MG63 (cell line): ENCODE data around the gene KIF1B. TPM values are rescaled to one million over a fixed set of nuclear protein-coding genes. Genes with fewer than 3 reads are reported as not detected.

ENCODE experiments used
- DNase-seq: peaks from one replicate; pipeline ENCODE4 v3.0.0-alpha.2; 2020
- H3K27me3 ChIP-seq: fragments of 250-450 bp; sonication (Bioruptor Pico); 2 replicates; pipeline ENCODE4 v1.5.1; 2020; ENCODE audit warnings: mild to moderate bottlenecking, moderate library complexity
- H3K36me3 ChIP-seq: fragments of 250-450 bp; sonication (Bioruptor Pico); 2 replicates; pipeline ENCODE4 v1.5.1; 2020; ENCODE audit warnings: mild to moderate bottlenecking, moderate library complexity
- H3K4me3 ChIP-seq: fragments of 250-450 bp; sonication (Bioruptor Pico); 2 replicates; pipeline ENCODE4 v1.5.1; 2020; ENCODE audit warnings: mild to moderate bottlenecking, moderate library complexity
- H3K9me3 ChIP-seq: fragments of 250-450 bp; sonication (Bioruptor Pico); 2 replicates; pipeline ENCODE4 v1.5.1; 2020; ENCODE audit warnings: mild to moderate bottlenecking, moderate library complexity
- total RNA-seq: library from RNA; depleted of rRNA; stranded (reverse); fragments of >200 nt; shearing (Covaris generic); gene quantifications from 2 replicates; pipeline ENCODE4 v1.2.3, GENCODE V29; 2014; ENCODE audit warnings: low replicate concordance; rRNA removed

KIF1B gene, protein sequence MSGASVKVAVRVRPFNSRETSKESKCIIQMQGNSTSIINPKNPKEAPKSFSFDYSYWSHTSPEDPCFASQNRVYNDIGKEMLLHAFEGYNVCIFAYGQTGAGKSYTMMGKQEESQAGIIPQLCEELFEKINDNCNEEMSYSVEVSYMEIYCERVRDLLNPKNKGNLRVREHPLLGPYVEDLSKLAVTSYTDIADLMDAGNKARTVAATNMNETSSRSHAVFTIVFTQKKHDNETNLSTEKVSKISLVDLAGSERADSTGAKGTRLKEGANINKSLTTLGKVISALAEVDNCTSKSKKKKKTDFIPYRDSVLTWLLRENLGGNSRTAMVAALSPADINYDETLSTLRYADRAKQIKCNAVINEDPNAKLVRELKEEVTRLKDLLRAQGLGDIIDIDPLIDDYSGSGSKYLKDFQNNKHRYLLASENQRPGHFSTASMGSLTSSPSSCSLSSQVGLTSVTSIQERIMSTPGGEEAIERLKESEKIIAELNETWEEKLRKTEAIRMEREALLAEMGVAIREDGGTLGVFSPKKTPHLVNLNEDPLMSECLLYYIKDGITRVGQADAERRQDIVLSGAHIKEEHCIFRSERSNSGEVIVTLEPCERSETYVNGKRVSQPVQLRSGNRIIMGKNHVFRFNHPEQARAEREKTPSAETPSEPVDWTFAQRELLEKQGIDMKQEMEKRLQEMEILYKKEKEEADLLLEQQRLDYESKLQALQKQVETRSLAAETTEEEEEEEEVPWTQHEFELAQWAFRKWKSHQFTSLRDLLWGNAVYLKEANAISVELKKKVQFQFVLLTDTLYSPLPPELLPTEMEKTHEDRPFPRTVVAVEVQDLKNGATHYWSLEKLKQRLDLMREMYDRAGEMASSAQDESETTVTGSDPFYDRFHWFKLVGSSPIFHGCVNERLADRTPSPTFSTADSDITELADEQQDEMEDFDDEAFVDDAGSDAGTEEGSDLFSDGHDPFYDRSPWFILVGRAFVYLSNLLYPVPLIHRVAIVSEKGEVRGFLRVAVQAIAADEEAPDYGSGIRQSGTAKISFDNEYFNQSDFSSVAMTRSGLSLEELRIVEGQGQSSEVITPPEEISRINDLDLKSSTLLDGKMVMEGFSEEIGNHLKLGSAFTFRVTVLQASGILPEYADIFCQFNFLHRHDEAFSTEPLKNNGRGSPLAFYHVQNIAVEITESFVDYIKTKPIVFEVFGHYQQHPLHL (N-terminal part only)
- total RNA-seq: 18.1 and 25.7 TPM in 2 replicates

DNA sequence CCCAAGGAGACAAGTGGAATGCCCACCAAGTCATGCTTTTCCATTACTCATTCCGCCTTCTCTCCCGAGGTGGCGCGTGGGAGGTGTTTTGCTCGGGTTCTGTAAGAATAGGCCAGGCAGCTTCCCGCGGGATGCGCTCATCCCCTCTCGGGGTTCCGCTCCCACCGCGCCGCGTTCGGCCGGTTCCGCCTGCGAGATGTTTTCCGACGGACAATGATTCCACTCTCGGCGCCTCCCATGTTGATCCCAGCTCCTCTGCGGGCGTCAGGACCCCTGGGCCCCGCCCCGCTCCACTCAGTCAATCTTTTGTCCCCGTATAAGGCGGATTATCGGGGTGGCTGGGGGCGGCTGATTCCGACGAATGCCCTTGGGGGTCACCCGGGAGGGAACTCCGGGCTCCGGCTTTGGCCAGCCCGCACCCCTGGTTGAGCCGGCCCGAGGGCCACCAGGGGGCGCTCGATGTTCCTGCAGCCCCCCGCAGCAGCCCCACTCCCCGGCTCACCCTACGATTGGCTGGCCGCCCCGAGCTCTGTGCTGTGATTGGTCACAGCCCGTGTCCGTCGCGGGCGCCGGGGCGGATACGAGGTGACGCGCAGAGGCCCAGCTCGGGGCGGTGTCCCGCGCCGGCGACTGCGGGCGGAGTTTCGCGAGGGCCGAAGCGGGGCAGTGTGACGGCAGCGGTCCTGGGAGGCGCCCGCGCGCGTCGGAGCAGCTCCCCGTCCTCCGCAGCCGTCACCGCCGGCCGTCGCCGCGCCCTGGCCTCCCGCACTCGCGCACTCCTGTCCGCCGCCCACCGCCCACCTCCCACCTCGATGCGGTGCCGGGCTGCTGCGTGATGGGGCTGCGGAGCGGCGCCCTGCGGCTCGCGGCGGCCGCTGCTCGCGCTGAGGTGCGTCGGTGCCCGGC lies at the start of gene KIF1B:
KIF1B (plus strand) TSS at position 666 of the 906 bp plus-strand sequence. CDS start 21,759 bp downstream, outside the sequence.
- Histone ChIP-seq H3K36me3 (peaks cover 7% of the 10 kb centered on the region; the same call in 1 of the 2 replicates), H3K4me3 (peak within 1 kb of the TSS; percentile 80), H3K9me3 (no peaks in the 10 kb centered on the region), H3K27me3 (no peaks in the 10 kb centered on the region)
- DNase-seq: peak; percentile 98

DNA sequence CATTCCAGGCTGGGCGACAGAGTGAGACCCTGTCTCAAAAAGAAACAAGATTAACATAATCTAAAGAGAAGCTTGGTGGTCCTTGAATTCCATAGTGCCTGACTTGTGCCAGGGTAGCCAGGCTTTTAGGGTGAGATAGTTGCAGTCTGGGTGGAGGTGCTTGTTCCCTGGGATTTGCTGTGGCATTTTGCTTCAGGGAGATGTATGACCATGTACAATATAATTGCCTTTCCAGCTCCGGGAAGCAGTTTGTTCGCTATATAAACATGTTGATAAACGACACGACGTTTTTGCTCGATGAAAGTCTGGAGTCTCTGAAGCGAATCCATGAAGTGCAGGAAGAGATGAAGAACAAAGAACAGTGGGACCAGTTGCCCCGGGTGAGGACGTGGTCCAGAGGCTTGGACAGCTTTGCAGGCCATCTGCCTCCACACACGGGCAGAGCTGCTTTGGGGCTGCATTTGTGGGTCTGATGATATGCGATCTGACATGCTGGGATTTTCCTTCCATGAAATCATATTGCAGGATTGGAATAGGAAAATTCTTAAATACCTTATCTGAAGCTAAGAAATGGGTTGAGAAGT lies 49.4 kb upstream of the KIF1B start:
- Histone ChIP-seq H3K27me3 (no peaks in the 10 kb centered on the region), H3K4me3 (no peak overlapping the region), H3K9me3 (no peaks in the 10 kb centered on the region), H3K36me3 (peaks cover 21% of the 10 kb centered on the region)
- DNase-seq: no peak

DNA sequence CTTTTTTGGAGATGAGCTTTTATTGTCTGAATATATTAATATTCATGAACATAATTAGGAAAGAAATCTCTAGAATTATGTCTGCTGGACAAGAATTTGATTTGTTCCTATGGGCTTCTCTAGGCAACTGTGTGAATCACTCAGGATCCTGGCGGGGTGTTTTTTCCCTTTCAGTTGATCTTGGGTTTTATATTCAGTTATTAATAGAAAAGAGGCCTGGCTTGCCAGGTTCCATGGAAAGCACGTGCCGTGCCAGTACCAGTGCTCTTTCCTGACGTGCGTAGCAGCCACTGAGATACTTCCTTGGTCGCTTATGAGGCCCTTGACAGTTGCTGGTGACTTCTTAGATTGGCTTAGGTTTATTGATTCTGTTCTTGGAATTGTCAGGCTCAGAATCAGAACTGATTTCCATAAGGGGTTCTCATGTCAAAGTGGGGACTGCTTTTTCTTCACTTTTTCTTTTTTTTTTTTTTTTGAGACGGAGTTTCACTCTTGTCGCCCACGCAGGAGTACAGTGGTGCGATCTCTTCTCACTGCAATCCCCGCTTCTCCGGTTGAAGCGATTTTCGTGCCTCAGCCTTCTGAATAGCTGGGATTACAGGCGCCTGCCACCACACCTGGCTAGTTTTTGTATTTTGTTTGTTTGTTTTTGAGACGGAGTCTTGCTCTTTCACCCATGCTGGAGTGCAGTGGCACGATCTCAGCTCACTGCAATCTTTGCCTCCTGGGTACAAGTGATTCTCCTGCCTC lies 48.7 kb upstream of the KIF1B start:
- H3K4me3 ChIP-seq: no peak overlapping the region
- DNase-seq: no peak
- H3K9me3 ChIP-seq: no peaks in the 10 kb centered on the region
- H3K27me3 ChIP-seq: no peaks in the 10 kb centered on the region
- peaks cover 22% of the 10 kb centered on the region for H3K36me3 ChIP-seq

DNA sequence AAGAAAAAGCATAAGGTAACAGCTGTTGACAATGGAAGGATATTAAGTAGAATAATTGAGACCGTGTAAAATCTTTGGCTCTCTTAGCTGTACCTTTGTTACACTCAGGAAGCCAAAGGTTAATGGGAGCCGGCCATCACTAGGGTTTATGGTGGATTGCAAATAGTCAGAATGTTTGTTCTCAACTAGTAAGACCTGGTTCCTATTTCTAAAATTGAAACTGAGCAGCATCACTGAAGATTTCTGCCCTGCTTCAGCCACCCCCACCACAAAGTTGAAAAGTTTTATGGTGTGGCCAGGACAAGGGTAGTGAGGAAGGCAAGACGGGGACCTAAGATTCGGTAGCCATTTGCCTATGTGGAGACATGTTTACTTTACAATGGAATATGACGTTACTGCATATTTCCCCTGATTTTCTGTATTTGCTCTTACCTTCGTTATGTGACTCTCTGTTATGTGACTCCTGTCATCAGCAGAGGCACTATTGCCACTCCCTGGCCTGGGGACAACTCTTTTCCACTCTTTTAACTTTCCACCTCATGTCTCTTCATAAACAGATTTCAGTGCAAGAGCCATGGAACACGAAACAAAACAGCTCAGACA lies 41.4 kb upstream of the KIF1B start:
- peaks cover 49% of the 10 kb centered on the region for H3K36me3 ChIP-seq
- no peaks in the 10 kb centered on the region for H3K27me3 ChIP-seq
- H3K9me3 ChIP-seq: no peaks in the 10 kb centered on the region
- no peak overlapping the region for H3K4me3 ChIP-seq
- no peak for DNase-seq

DNA sequence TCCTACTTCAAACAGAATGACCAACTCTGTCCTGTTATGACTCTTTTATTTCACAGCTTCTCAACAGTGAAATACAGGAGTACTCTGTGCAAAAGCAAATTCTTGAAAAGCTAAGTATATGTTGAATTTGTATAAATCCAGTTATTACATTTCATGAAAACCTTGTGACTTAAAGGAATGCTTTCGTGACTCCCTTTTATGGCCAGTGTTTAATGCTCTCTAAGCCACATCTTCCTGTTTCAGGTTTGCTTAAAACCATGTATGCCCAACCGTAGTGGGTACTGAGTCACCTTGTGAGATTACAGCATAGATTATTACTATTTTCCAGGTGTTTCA lies 40.2 kb upstream of the KIF1B start:
- Histone ChIP-seq H3K36me3 (peaks cover 46% of the 10 kb centered on the region), H3K9me3 (no peaks in the 10 kb centered on the region), H3K27me3 (no peaks in the 10 kb centered on the region), H3K4me3 (no peak overlapping the region)
- DNase-seq: no peak

DNA sequence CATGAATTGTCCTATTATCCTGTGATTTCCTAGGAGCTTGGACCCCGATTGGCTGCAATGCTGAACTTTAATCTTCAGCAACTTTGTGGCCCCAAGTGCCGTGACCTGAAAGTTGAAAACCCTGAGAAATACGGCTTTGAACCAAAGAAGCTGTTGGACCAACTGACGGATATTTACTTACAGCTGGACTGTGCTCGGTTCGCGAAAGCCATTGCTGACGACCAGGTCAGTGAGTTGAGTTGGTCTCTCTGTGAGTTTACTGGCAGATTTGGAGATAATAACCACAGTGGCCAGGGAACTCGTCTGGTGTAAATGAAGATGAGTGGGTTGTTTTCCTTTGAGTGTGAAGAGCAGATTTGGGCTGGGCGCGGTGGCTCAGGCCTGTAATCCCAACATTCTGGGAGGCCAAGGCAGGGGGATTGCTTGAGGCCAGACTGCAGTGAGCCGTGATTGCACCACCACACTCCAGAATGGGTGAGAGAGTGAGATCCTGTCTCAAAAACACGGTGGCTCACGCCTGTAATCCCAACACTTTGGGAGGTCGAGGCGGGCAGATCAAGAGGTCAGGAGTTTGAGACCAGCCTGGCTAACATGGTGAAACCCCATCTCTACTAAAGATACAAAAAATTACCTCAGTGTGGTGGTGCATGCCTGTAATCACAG lies 39.1 kb upstream of the KIF1B start:
- no peak for DNase-seq
- Histone ChIP-seq H3K9me3 (no peaks in the 10 kb centered on the region), H3K27me3 (no peaks in the 10 kb centered on the region), H3K36me3 (peaks cover 46% of the 10 kb centered on the region), H3K4me3 (no peak overlapping the region)

DNA sequence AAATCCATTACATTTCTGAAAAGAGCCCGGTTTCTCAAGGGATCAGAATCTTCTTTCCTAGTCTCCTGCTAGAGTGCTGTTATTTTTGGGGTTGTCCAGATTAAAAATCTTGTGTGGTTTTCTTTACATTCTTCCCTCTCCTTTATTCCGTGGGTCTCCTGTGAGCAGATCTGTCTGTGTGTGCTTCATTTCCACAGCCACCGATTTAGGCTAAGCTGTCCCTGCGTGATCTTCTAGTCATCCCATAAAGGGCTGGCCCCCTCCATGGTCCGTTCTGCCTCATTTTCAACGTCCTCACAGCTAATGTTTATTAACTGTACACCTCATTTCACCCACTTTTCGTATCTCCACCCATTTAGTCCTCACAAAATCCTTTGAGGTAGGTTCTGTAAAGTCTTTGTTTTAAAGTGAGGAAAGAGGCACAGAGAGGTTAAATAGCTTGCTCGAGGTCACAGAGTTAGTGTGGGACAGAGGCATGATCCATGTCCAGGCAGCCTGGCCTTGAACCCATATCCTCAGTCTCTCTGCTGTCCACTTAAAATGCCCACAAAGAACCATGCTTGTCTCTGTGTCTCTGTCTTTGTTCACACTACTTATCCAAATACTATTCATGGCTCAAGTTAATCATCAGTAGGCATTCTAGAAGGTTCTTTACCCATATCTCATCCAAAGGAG lies 38.2 kb upstream of the KIF1B start:
- H3K27me3 ChIP-seq: no peaks in the 10 kb centered on the region
- no peak overlapping the region for H3K4me3 ChIP-seq
- H3K9me3 ChIP-seq: no peaks in the 10 kb centered on the region
- H3K36me3 ChIP-seq: peaks cover 44% of the 10 kb centered on the region
- no peak for DNase-seq

DNA sequence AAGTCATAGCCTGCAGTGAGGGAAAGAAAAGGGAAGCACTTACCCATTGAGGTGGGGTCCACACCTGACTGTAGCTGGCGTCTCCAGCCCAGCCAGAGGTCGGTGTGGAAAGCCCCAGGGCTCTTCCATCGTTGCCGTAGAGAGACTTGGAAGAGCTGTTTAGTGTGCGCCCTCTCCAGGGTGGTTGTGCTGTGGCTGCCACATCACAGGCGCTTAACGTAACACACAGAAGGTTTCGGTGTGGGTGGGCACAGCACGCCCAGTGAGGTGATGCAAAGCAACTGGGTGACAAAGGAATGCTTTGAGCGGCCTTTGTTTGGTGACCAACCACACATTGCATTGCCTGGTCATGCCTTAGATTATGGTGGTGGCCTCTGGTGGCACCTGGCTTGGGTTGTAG lies 36.8 kb upstream of the KIF1B start:
- DNase-seq: no peak
- Histone ChIP-seq H3K36me3 (peaks cover 34% of the 10 kb centered on the region), H3K27me3 (no peaks in the 10 kb centered on the region), H3K9me3 (no peaks in the 10 kb centered on the region), H3K4me3 (no peak overlapping the region)

DNA sequence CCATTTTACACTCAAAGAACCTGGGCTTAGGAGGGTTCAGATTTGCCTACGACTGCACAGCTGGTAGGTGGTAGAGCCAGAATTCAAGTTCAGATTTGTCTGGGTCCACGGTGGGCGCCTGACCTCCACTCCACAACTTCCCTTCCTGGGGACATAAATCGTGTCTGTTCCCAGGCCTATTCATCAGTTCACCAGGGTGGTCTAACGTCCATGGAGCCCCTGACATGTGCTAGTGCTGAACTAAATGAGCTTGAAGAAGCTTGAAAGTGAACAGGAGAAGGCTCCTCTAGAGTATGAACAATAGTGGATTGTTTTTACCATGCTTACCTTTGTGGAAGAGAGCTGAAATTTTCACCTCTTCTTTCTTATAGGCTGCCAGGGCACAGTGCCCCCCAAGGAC lies 32.5 kb upstream of the KIF1B start:
- Histone ChIP-seq H3K36me3 (peaks cover 15% of the 10 kb centered on the region), H3K4me3 (no peak overlapping the region), H3K9me3 (no peaks in the 10 kb centered on the region), H3K27me3 (no peaks in the 10 kb centered on the region)
- no peak for DNase-seq

DNA sequence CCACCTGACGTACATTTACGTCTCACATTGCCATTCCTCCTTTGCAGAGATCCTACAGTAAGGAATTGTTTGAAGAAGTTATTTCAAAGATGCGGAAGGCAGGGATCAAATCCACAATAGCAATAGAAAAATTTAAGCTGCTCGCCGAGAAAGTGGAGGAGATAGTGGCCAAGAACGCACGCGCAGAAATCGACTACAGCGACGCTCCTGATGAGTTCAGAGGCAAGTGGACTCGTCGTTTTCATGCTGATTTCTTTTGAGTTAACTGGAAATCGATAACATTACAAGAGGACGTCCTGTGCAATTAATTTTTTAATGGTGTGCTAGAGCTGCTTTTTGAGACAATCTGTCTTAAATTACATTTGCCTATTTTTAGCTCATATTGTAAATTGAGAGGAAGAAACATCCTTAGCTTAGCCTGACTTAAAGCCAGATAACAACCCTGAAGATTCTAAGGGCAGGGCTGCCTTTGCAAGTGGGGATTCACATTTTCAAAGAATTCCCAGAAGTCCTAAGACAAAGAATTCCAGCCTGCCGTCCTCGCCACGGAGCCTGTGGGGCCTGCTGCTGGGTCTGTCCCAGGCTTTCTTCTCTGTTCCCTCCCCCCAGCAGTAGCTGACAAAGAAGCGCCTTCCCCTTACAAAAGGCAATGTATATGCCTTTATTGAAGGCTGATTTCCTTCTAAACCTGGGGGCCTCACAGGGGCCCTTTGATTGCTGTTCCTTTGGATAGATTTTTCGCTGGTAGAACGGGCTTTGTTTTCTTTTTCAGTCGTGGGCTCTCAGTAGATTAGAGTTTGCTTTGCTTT lies 31.6 kb upstream of the KIF1B start:
- H3K4me3 ChIP-seq: no peak overlapping the region

DNA sequence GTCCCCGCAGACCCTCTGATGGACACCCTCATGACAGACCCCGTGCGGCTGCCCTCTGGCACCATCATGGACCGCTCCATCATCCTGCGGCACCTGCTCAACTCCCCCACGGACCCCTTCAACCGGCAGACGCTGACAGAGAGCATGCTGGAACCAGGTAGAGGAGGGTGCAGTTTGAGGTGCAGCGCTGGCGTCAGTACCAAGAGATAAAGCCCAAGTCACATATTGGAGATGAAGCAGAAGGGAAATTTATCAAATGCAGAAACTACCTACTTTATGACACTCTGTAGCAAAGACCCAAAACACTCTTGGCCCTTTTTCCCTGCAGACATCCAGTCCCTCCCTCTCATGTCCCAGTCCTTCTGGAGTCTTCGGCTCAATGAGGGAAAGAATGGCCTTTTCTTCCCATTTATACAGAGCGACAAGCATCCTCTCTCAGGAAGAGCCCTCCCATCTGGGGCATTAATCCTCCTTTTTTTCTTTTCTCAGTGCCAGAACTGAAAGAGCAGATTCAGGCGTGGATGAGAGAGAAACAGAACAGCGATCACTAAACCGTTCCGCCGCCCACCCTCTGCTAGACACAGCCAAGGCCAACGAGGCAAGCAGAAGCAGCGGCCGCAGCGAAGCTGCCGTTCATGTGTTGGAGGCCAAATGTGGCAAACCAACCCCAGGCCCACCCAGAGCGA lies 30.8 kb upstream of the KIF1B start:
- H3K4me3 ChIP-seq: no peak overlapping the region
- peaks cover 9% of the 10 kb centered on the region for H3K36me3 ChIP-seq

More for the DNA sequence above, 31.6 kb upstream of the KIF1B start:
- Histone ChIP-seq H3K27me3 (no peaks in the 10 kb centered on the region), H3K9me3 (no peaks in the 10 kb centered on the region), H3K36me3 (peaks cover 10% of the 10 kb centered on the region)
- no peak for DNase-seq

DNA sequence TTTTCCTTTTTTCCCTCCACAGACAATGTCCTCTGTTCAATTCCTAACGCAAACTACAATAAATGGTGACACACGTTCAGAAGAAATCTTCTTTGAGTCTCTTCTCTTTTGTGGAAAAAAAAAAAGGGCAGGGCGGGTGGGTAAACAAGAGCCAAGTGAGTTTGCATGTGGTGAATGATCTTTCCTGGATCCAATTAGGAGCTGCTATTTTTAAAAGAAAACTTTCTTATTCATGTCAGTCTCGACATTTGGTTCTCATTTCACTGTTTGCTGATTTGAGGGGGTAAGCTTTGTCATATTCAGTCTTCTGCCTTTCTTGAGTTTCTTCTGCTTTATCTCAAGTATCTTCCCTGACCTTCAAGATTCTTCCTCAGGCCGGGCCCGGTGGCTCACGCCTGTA lies 29.2 kb upstream of the KIF1B start:
- no peak for DNase-seq
- Histone ChIP-seq H3K9me3 (no peaks in the 10 kb centered on the region), H3K36me3 (peaks cover 1% of the 10 kb centered on the region), H3K27me3 (no peaks in the 10 kb centered on the region), H3K4me3 (no peak overlapping the region)

More for the DNA sequence above, 30.8 kb upstream of the KIF1B start:
- Histone ChIP-seq H3K9me3 (no peaks in the 10 kb centered on the region), H3K27me3 (no peaks in the 10 kb centered on the region)
- no peak for DNase-seq

DNA sequence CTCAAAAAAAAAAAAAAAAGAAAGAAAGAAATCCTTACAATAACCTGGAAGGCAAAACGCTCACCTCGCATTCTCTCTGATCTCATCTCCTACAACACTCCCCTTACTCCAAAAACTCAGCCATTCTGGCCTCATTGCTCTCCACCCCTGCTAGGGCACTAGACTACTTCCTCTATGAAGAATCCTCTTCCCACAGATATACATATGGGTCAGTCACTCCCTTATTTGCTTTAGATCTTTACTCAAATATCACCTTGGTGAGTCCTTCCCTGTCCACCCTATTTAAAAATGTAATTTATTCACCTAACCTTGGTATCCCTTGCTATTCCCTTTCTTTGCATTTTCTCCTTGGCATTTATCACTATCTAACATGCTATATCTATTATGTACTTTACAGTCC lies 24.6 kb upstream of the KIF1B start:
- H3K4me3 ChIP-seq: no peak overlapping the region
- no peaks in the 10 kb centered on the region for H3K27me3 ChIP-seq
- DNase-seq: no peak
- no peaks in the 10 kb centered on the region; the same call in 1 of the 2 replicates for H3K36me3 ChIP-seq
- no peaks in the 10 kb centered on the region for H3K9me3 ChIP-seq
